ENCODE measurements around the gene OXNAD1. TPM values are rescaled to one million over a fixed set of nuclear protein-coding genes. Genes with fewer than 3 reads are reported as not detected.
A peak's percentile ranks its signal among the peaks of the same experiment; 100 is the strongest.

The OXNAD1 gene
- polyA plus RNA-seq, 4 donors, result 8.5 to 19.1 (median 18.4) TPM

GRCh38 chr3:16325850-16326249, 60.8 kb downstream of the OXNAD1 start:
- no peak for DNase-seq (ENCODE audit: low read depth in 4 of 4, low spot score in 3 of 4)

DNA sequence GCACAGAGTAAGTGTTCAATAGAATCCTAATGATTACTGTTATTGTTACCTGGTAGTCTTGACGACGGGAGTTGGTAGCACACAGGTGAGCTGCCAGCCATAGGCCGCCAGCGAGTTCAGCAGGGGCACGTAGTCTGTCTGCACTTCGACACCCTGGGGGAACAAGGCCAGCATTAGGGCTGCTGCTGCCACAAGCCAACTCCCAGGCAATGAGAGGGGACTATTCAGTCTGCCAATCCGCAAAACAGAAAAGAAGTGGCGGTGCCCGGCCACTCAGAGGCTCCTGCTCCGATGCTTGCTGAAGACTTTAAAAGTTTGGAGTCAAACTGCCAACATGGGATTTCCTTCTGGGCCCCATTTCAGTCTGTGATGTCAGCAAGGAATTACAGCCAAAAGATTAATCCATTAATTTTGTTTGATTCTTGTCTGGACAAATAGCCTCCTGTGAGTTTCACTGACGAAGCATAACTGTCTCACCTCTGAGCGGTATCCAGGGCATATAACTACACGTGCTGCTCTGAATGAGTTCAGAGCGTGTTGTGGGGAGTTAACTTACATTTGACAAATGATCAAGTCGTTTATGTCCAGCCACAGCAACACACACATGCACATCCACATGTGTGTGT, 61.8 kb downstream of the OXNAD1 start:
- DNase-seq (ENCODE audit: low read depth in 4 of 4, low spot score in 3 of 4), result no peak

GRCh38 chr3:16328124-16328523, 63.1 kb downstream of the OXNAD1 start:
- no peak for DNase-seq (ENCODE audit: low read depth in 4 of 4, low spot score in 3 of 4)

- DNase-seq (ENCODE audit: low read depth in 4 of 4, low spot score in 3 of 4), result no peak
These were observed 64.2 kb downstream of the OXNAD1 start for GRCh38 chr3:16329036-16329825.

GRCh38 chr3:16329826-16330129, 64.8 kb downstream of the OXNAD1 start:
- no peak for DNase-seq (ENCODE audit: low read depth in 4 of 4, low spot score in 3 of 4)

GRCh38 chr3:16330351-16330750, 65.3 kb downstream of the OXNAD1 start:
- DNase-seq (ENCODE audit: low read depth in 4 of 4, low spot score in 3 of 4), result no peak

GRCh38 chr3:16331319-16331883, 66.4 kb downstream of the OXNAD1 start:
- no peak for DNase-seq (ENCODE audit: low read depth in 4 of 4, low spot score in 3 of 4)

DNA sequence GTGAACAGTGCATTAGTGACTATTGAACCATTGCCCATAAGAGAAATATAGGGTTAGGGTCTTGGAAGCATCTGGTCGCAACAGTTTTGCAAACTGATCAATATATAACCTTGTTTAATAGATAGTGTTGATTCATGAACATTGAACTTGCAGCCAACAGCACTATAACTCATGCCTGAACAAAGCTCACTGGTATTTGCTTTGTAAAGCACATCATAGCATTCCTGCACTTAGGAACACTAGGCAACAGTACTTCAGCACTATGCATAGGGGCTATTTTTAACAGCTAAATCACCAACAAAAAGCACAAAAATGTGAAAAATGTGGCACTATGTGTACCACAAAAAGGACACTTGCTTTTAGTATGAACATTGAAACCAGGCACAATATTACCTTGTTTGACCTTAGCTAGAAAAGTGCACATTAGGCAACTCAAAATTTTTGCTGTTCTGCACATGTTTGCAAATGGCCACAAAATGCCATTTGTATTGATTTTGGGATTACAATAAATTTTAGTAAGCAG, 68.0 kb downstream of the OXNAD1 start:
- no peak for DNase-seq (ENCODE audit: low read depth in 4 of 4, low spot score in 3 of 4)

GRCh38 chr3:16334909-16335308, 69.9 kb downstream of the OXNAD1 start:
- no peak for DNase-seq (ENCODE audit: low read depth in 4 of 4, low spot score in 3 of 4)

DNA sequence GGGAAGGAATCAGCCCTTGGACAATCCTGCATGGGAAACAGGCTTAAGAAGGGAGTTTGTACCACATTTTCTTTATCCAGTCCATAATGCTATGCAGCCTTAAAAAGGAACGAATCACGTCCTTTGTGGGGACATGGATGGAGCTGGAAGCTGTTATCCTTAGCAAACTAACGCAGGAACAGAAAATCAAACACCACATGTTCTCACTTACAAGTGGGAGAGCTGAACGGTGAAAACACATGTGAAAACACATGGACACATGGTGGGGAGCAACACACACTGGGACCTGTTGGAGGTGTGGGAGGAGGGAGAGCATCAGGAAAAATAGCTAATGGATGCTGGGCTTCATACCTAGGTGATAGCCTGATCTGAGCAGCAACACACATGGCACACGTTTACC, 70.3 kb downstream of the OXNAD1 start:
- DNase-seq (ENCODE audit: low read depth in 4 of 4, low spot score in 3 of 4), result no peak

- peak in 1 of 4 donors; percentile 8 for DNase-seq (ENCODE audit: low read depth in 4 of 4, low spot score in 3 of 4)
These were observed 71.0 kb downstream of the OXNAD1 start for GRCh38 chr3:16335772-16336645.

DNA sequence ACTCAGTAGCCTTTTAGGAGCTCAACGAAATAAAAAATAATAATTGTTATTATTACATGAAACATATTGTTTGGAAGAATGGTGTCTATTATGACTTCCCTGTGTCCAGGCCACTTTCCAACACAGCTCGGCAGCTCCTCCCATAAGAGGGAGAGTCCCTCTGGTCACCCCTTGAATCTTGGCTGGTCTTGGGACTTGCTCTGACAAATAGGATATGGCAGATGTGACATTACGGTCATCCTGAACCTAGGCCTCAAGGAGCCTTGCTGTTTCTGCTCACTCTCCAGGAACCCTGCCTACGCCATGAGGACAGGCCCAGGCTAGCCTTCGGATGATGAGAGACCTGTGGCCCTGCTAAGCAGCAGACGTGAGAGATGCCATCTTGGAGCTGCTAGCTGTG, 71.8 kb downstream of the OXNAD1 start:
- DNase-seq (ENCODE audit: low read depth in 4 of 4, low spot score in 3 of 4), result no peak

DNA sequence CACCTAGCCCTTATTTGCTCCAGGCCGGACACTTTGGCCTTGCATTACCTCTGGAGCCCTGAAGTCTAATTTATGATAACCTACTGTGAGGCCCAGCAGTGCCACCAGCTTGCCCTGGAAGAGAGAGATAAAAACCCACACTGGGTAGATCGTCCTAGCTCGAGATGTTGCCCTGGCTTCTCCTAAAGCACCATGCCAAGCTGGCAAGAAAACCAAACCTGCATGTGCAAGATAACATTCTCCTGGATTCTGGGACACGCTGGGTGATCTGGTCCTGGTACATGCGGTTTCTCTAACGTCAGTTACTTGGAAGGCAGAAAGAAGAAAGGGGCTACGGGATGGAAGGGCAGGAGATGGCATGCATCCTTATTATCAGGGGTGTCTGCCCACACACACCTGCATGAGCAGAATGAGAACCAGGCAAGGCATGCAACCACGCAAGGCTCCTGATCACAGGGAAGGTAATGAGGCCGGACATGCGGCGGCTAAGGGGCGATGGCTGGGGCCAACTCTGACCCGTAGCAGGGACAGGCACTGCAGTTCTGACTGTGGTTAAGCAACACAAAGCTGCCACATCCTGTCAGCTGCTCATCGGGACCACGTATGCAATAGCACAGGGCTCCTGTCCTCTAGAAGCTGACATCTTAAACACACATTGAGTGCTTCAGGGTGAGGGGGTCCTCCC, 73.0 kb downstream of the OXNAD1 start:
- no peak for DNase-seq (ENCODE audit: low read depth in 4 of 4, low spot score in 3 of 4)

DNA sequence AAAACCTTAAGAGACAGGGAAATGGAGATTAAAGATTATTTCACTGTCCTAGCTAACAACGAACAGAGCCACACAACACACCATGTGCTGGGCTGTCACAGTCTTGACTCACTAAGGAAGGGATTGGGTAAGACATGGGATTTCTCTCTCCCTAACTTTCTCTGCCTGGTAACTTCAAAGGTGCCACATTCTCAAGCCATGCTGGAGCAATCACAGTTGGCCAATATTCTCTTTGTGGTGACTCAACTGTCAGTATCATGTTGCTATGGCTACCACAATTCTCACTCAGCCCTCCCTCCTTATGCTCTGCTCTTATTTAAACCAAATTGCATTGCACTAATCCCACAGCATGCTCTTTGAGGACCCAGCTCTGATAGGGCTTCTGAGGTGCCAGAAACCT, 74.0 kb downstream of the OXNAD1 start:
- DNase-seq (ENCODE audit: low read depth in 4 of 4, low spot score in 3 of 4), result no peak

GRCh38 chr3:16343101-16343500, 78.1 kb downstream of the OXNAD1 start:
- no peak for DNase-seq (ENCODE audit: low read depth in 4 of 4, low spot score in 3 of 4)

GRCh38 chr3:16346413-16347081, 81.5 kb downstream of the OXNAD1 start:
- DNase-seq (ENCODE audit: low read depth in 4 of 4, low spot score in 3 of 4), result no peak

DNA sequence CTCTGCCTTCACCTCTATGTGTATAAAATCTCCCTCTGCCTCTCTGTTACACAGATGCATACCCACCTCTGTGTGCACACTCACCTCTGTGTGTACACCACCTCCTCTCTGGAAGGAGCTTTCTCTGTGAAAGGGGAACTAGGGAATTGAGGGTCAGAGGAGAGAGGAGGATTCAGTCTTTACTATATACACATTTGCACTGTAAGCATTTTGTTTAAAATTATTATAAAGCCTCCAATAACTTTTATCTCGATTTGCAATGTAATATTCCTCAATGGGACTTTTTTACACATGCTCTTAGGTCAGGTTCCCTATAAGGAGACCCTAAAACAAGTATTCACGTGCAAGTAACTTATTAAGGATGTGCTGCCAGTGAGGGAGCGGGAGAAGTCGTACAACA, 82.5 kb downstream of the OXNAD1 start:
- no peak for DNase-seq (ENCODE audit: low read depth in 4 of 4, low spot score in 3 of 4)

- DNase-seq (ENCODE audit: low read depth in 4 of 4, low spot score in 3 of 4), result no peak
These were observed 85.1 kb downstream of the OXNAD1 start for GRCh38 chr3:16349986-16350596.

- DNase-seq (ENCODE audit: low read depth in 4 of 4, low spot score in 3 of 4), result no peak
These were observed 85.7 kb downstream of the OXNAD1 start for GRCh38 chr3:16350597-16351318.

Data from left renal pelvis (tissue), 4 donors.